ENCODE data around the gene RABGAP1.
A peak's percentile ranks its signal among the peaks of the same experiment; 100 is the strongest.
"Not testable (repeated sequence)": the region's sequence is repeated elsewhere in the genome, so short reads cannot be mapped to it uniquely, and the experiment has no call there.

RABGAP1 gene

DNA sequence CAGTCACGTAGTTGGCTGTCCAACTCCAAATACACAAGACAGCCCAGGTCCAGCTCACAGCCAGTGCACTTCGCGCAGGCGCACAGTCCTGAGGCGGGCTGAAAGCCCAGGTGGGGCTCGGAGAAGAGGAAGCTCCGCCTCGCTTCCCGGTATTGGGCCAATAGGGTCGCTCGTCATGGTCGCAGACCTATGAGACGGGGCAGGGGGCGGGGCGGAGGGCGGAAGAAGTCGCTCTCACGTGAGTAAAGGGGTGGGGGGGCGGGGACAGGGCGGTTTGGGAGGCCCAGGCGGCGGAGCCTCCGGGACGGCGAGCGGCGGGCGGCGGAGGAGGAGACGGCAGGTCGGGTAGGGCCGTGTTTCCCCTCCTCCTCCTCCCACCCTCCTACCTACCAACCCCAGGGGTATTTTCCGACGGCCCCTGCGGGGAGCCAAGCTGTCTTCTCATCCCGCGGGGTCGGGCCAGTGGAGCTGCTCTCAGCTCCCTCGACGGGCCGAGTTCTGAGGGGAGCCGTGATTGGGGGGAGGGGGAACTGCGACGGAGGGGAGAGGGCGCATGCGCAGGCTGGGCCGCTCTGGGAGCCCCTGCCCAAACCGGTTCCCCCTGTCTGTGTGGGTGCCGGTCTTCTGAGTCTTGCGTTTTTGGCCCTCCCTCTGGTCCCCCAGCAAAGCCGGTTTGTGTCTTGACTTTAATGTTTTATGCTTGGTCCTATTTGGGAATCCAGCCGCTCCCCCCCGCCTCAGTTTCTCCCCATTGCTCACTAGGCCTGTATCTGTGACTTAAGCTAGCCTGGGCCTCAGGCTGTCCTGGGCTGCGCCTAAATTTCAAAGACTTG lies at the start of gene RABGAP1:
Gene RABGAP1 (plus strand): TSS at position 272 of the 833 bp plus-strand sequence. CDS start 16,040 bp downstream, outside the sequence.
- no peak for FAIRE-seq

DNA sequence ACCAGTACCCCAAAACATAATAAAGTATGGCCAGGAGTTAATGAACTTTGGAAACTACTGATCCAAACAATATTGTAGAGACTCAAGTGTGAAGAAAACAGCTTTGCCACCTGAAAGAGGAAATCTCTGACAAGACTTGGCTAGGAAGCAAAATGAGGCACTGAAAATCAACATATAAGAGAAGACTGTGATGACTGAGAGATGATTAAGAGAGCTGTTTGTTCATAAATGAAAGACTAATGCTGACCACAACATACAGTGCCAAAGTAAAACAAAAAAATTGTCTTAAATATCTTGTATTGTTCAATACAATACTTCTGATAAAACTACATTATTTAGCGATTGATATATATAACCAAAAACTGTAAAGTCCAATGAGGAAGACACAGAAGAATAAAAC lies 42.9 kb upstream of the RABGAP1 start:
- FAIRE-seq: no peak

DNA sequence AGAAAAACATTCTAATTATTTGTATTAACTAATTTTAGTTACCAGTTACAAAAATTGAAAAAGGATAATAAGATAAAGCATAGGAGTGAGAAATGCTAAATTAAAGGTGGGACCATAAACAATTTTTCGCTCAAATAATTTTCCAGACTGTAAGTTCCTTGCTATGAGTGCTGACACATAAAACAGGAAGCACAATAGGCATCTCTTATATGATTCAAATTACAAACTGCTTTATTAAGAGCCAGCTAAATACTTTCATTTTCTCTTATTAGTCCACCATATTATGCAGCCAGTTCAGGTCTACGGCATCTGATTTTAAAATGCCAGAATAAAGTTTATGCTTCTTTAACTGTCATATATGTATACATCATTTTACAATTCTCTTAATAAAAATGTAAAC lies 40.0 kb upstream of the RABGAP1 start:
- peak; percentile 43 for FAIRE-seq

DNA sequence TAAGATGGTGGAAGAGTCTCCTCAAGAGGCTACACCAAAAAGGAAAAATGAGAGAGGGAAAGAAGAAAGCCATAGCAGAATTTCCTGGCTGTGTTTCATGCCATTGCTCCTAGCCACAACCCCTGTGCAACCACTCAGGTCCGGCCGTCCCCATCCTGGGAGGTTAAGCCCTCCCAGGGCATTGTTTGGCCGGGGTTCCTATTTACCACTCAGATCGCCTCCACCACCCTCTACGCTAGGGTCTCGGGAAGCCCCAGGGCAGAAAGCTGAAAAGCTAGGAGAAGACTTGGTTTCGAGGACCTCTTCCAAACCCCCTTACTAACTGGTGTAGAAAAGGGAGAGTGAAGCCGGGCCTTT lies 36.4 kb upstream of the RABGAP1 start:
- FAIRE-seq: no peak

DNA sequence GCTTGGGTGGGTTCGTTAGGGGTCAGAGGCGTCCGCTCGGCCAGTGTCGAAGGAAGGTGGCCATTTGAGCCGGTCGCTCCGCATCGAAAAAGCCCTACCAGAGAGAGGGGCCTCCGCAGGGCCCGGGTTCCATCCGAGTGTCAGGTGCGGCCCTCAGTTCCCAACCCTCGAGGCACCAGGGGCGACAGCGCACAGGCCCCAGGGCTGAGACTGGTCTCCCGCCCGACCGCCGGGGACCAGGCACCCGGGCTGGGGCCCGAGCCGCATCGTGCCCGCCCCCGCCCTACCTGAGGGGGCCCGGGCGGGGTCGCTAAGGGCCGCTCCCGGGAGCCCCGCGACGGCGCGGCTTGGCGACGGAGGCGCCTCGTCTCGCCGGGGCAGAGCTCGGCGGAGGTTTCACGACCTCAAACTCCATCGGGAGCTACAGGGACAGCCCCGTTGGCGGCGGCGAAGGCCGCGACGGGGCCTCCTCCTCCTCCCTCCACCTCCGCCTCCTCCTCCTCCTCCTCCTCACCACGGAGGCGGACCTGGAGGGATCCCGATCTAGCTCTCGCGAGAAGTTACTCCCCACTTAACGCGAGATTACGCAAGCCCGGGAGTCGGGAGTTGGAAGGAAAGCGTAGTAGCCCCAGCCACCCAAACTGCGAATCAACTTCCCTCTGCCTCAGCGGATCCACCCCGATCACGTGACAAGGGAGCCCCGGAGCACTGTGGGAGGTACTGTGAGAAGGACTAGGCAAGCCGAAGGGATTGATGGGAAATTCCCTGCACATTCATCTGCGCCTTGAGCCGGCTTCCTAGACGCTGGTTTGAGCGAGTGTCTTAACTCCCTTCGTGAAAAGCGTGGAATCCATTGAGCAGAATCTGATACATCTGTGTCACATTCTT lies 35.8 kb upstream of the RABGAP1 start, which contains the start of gene RC3H2:
Gene RC3H2 (minus strand): TSS at position 537 of the 888 bp plus-strand sequence. CDS start 7,850 bp downstream, outside the sequence.
- FAIRE-seq: peak; percentile 99

DNA sequence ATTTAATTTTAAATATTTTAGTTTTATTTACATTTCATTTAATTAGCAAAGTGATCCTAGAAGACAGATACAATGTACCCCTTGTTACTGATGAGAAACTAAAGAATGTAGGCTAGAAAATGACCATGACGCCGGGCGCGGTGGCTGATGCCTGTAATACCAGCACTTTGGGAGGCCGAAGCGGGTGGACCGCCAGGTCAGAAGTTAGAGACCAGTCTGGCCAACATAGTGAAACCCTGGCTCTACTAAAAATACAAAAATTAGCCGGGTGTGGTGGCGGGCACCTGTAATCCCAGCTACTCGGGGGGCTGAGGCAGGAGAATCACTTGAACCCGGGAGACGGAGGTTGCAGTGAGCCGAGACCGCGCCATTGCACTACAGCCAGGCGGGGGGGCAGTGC lies 34.7 kb upstream of the RABGAP1 start:
- not testable (repeated sequence) for FAIRE-seq

DNA sequence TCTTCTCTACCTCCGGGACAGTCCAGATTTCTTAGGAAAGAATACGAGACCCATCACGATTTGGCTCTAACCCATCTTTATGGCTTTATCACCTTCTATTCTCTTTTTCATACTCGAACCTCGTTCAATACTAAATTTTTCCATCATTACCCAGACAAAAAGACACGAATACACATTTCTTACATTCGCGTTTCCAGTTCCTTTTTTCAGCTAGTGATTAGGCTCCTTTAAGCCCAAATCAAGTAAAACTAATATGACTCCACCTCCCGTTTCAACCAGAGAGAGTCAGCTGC lies 28.2 kb upstream of the RABGAP1 start:
- no peak for FAIRE-seq

DNA sequence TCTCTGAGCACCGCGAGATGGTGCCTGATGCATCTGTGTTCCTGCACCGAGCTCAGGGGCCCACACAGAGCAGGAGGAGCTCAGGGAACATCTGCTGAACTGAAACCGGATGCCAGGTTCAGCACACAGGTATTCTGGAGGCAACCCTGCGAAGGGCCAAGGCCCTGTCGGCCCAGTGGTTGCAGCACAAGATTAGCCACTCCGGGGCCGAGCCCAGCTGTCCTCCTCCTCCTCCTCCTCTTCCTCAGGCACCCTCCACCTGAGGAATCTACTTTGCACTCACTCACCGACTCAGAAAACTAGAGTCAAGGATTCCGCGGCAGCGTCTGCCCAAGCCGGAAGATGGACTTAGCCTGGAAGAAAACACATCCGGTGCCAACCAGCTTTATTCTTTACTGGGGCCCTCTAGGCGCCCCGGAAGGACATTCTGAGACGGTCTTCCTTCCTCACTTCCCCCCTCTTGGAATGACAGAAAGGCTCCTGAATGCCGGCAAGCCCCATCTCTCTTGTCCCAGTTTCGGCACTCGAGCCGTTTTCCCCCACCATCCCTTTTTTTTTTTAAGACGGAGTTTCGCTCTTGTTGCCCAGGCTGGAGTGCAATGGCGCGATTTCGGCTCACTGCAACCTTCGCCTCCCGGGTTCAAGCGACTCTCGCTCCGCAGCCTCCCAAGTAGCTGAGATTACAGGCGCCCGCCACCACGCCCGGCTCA lies 27.7 kb upstream of the RABGAP1 start, which contains the start of gene ZBTB6:
Gene ZBTB6 (minus strand): TSS at position 360 of the 710 bp plus-strand sequence. CDS start 1,251 bp downstream, outside the sequence.
- peak; percentile 77 for FAIRE-seq

DNA sequence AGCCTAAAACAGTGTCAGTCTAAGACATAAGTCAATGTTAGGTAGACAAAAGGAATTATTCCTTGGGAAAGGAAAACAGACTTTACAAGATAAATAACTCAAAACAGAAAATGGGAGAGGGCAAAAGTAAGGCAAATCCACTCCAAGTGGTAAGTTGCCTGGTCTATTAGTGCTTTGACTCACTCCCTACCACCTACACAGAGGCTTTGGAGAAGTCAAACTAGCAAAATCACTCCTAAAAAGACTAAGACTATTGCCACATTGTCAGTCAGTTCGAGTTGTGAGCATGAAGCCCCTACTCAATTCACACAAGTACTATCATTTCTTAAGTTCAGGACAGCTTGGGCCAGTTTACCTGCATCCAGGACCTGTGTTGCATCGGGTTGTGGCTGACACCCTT lies 22.5 kb upstream of the RABGAP1 start:
- FAIRE-seq: no peak

DNA sequence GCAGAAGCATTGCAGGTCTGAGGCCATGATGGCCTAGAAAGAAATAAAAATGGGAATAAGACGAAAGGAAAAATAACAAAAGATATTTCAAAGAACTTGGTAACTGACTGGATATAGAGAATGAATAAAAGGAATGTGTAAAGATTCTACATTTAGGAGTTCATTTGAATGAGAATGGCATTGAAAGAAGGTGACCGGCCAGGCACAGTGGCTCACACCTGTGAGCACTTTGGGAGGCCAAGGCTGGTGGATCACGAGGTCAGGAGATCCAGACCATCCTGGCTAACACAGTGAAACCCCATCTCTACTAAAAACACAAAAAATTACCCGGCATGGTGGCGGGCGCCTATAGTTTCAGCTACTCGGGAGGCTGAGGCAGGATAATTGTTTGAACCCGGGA lies 18.1 kb upstream of the RABGAP1 start:
- no peak for FAIRE-seq

DNA sequence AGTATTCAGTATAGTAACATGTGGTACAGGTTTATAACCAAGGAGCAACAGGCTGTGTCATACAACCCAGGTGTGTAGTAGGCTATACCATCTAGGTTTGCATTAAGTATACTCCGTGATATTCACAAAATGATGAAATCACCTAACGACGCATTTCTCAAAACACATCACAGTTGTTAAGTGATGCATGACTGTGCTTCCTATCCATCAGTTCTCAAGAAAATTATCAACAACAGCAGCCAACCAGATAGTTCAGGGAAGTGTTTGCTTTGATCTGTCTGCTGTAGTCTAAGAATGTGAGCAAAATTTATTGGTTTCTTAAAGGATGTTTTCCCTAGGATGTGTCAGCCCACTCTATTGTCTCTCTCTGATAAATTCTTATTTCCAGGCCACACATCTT lies 16.9 kb upstream of the RABGAP1 start:
- no peak for FAIRE-seq

DNA sequence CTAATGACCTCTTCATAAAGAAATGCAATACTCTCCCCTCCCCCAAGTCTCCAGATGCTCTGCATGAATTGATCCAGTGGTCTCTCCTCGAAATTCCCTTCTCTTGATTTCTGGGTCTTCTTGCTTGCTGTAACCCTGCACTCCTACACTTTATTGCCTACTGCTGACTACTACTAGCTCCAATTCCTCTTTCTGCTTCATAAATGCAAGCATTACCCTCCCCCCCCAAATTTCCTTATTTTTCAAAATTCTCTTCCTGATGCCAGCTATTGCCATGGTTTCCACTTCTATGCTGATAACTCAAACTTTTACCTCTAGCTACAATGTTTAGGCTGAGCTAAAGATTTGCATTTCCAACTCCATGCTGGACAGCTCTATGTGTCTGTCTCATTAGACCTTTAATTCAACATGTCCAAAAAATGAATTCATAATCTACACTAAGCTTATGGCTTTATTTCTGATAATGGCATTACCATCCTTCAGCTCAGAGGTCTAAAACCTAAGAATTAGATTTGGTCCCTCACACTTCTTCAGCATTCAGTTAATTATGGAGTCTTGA lies 10.9 kb upstream of the RABGAP1 start:
- FAIRE-seq: no peak

DNA sequence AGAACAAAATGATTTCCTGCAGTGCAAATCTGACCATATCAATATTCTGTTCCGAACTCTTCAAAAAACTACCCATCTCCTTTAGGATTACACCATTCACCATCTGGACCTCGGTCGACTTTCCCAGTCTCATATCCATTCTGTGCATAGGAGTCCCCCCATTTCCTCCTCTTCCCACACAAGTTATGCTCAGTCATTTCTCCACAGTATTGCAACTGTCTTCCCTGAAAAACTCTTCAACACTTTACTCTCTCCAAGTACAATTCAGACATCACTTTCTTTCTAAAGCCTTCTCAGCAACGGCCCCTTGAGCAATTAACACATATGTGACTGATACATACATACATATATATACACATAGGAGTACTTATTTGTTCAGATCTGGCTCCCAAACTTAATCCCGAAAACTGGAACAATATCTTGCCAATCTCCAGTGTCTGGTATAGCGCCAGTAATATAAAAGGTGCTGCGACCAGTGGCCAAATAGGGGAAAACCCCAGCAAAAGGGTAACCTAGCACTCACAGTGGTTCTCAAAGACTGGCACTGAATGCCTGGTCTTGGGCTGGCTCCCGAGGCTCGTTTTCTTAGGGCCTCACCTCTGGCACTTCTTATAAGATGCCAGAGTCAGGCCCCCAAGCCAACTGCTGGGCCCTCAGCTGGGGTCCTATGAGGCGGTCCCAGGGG lies 10.1 kb upstream of the RABGAP1 start:
- FAIRE-seq: no peak

DNA sequence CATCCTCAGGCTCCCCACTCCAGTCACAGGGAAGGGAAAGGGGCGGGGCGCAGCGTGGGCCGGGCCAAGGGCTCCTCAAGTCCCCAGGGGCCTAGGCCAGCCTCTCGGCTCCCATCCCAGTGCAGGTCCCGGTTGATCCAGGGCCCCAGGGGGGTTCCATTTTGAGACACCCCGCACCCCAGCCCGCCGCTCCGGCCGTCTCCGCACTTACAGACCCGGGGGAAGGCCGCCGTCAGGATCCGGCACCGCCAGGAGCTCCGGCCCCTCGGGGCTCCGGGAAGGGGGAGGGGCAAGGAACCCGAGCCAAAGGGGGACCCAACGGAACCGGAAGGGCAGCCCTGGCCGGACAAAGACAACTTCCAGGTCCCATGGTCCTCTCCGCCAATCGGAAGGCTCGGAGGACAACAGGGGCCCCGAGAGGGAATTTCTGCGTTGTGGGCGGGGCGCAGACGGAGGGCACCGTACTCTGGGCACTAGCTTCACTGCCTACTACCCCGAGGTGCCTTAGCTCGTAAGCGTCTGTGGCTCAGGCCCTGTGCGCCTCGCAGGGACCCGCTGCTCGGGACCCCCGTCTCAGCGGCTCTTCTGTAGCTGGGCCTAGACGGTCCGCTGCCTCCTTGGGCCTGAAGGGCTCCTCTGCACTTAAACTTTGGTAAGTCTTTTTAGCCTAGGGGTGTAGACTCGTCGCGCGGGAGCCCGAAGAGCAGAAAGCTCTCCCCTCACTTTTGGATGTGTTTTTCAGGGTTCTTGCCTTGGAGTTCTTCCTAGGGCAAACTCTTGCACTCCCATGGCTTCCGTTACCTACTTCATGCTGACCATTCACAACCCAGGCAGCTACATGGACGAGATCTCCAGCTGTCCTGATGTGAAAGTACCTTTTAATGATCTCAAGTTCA lies 9.3 kb upstream of the RABGAP1 start, which contains the start of gene ZBTB26:
Gene ZBTB26 (minus strand): TSS at position 287 of the 896 bp plus-strand sequence. CDS start 11,578 bp downstream, outside the sequence.
- FAIRE-seq: peak; percentile 70

DNA sequence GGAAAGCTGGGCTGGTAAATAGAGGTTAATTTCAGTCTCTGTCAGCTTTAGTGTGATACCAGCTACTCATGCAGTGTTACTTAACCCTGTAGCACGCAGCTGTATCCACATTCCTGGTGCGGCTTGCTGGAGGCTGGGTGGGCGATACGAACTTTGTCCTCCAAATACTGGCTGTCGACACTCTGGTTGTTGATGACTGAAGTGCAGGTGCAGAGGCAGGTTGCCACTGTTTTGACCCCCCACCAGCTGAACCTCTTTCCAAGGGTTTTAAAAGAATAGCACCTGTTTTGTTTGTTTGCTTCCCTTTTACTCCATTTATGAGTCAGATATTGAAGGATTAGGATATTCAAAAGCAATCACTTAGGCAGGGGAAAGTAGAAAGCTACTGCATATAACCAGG lies 4.4 kb upstream of the RABGAP1 start:
- FAIRE-seq: no peak

DNA sequence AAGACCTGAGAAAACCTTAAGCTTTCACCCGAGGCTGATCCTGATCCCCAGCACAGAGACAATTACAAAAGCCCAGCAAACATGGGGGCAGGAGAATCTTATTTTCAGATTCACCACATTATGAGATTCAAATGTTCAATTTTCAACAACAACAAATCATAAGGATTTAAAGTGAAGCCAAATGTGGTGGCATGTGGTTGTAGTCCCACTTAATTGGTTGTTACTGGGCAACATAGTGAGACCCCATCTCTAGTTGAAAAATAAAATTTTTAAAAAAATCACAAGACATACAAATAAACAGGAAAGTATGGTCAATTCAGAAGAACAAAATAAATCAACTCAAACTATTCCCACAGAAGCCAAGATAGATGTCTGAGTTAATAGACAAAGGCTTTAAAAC lies 3.9 kb upstream of the RABGAP1 start:
- FAIRE-seq: no peak

DNA sequence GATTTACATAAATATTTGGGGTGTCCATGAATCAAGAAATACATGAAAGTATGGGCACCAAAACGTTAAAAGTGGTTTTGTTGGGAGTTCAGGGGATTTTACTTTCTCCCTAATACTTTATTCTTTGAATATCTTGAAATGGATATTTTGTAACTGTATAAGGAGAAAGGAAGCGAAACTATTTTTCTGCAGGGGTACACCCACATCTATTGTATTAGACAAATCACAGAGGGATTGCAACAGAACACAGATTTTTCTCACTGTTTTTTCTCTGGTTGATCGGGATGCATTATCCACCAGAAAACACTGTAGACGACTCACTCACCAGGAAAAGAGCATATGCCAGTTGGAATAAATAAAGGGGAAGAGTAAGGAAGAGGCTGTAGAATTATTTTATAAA lies 1.2 kb upstream of the RABGAP1 start:
- FAIRE-seq: no peak

DNA sequence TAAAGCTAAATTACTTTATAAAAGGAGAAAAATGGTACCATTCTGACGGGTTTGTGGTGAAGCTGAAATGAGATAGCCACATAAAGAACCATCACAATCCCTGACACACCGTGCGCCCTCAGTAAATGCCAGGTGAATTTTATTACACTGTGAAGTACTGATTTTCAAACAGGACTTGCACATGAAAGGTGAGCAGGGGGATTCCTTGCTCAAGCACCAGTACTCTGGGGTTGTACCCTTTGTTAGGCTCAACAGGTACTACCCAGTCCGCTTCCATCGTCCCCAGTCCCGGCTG lies 419 bp upstream of the RABGAP1 start:
- no peak for FAIRE-seq

DNA sequence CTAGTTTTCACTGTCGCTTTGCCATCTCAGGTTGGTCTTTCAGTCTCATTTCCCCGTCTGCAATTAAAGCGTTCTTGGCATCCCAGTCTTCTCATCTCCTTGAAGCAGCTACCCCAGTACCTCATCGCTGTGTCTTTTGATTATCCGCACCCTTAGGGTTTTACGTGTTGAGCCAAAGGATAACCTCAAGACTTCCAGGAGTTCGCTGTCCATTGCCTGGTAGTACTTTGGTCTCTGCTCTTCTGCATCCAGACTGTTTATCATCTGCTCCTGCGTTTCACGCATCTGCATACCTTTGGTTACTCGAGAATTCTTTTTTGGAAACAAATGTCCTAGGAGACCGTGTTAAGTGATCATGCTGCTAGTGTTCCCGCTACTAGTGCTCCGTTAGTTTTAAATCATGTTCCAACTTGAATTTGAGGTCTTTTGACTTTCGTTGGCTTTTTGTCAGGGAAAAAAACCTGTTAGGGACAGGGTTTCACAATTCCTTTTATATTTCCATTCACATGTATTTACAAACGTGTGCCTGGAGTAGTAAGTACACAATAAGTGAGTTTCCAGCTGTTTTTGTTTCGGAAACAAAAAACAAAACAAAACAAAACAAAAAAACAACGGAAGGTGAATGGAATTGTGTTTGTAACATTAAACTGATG lies 888 bp downstream of the RABGAP1 start:
- no peak for FAIRE-seq

DNA sequence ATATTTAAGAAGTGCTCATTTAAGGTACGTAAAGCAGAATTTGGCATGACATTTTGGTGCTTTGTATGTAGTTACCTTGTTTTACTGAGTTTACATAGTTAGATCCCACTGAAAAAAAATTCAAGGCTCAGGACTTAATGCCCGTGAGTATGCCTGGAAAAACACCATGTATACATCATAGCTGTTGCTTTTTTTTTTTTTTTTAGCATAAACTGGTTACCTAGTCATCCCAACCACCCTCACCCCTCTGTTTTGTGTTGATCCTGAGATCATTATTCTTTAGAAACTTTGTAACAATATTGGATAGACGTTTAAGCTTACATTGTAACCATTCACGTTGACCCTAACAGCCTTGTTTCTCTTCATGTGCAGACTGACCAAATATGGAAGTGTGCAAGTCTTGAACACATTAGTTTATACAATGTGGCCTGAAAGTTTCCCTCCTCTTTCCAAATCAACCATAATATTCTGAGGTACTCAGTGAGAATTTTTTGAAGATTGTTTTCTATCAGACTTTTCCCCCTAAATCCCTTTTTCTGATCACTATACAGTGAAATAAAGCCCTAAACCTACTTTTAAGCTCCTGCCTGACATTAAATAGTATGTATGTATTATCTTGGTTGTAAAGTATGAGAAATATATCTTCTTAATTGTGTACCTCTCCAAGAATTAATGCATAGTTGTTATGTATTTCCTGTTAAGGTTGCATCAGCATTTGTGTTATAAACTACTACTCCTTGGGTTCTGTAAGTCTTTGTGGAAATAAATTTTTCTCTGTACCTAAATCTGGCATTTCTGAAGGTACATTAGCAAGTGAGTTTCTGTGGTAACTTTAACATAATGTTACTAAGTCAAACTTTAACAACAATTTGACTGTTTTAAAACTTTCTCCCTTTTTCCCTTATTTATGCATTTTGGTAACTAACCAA lies 4.4 kb downstream of the RABGAP1 start:
- FAIRE-seq: no peak
